Activated T-helper 1 cell treated with anti-CD3 and anti-CD28 coated beads, Interleukin-12 subunit alpha, Interleukin-12 subunit beta, Interleukin-2, Interleukin-4 antibody, amounts not matched to agents 30 ng/mL and 10 ng/mL and 1 ng/mL, durations not matched to agents 14 hours and 24 hours and 36 hours (primary cell): Measurements from ENCODE around the gene KRTAP12-1. TPM values are rescaled to one million over a fixed set of nuclear protein-coding genes. Genes with fewer than 3 reads are reported as not detected.
"Not testable (repeated sequence)": the region's sequence is repeated elsewhere in the genome, so short reads cannot be mapped to it uniquely, and the experiment has no call there.

ENCODE experiments used
- DNase-seq: peaks from one replicate; pipeline ENCODE4 v3.0.0; 2021; ENCODE audit warnings: low spot score
- H3K27ac Mint-ChIP-seq: one replicate; pipeline ENCODE4 v1.8.0; 2021; ENCODE audit warnings: mild to moderate bottlenecking, mixed read lengths
- H3K27me3 Mint-ChIP-seq: one replicate; pipeline ENCODE4 v1.8.0; 2022; ENCODE audit warnings: mild to moderate bottlenecking, moderate library complexity, mixed read lengths; ENCODE audit not compliant: insufficient read depth
- H3K36me3 Mint-ChIP-seq: one replicate; pipeline ENCODE4 v1.8.0; 2021; ENCODE audit warnings: low read depth, mixed read lengths
- H3K4me1 Mint-ChIP-seq: one replicate; pipeline ENCODE4 v1.8.0; 2021; ENCODE audit warnings: low read depth, mixed read lengths
- H3K4me3 Mint-ChIP-seq: one replicate; pipeline ENCODE4 v1.8.0; 2021; ENCODE audit warnings: mild to moderate bottlenecking, moderate library complexity, mixed read lengths
- H3K9me3 Mint-ChIP-seq: one replicate; pipeline ENCODE4 v1.8.0; 2021; ENCODE audit warnings: mixed read lengths
- intact Hi-C: fragments of 100-400 bp; cut with micrococcal nuclease; formaldehyde crosslinking; loops from one replicate; pipeline ENCODE4 v1.15.1; 2024
- total RNA-seq: library from RNA; stranded (reverse); gene quantifications from 2 replicates; pipeline ENCODE4 v1.2.3, GENCODE V29; 2022

KRTAP12-1 gene
- total RNA-seq, 1 donor from 2014 or later, result not detected

DNA sequence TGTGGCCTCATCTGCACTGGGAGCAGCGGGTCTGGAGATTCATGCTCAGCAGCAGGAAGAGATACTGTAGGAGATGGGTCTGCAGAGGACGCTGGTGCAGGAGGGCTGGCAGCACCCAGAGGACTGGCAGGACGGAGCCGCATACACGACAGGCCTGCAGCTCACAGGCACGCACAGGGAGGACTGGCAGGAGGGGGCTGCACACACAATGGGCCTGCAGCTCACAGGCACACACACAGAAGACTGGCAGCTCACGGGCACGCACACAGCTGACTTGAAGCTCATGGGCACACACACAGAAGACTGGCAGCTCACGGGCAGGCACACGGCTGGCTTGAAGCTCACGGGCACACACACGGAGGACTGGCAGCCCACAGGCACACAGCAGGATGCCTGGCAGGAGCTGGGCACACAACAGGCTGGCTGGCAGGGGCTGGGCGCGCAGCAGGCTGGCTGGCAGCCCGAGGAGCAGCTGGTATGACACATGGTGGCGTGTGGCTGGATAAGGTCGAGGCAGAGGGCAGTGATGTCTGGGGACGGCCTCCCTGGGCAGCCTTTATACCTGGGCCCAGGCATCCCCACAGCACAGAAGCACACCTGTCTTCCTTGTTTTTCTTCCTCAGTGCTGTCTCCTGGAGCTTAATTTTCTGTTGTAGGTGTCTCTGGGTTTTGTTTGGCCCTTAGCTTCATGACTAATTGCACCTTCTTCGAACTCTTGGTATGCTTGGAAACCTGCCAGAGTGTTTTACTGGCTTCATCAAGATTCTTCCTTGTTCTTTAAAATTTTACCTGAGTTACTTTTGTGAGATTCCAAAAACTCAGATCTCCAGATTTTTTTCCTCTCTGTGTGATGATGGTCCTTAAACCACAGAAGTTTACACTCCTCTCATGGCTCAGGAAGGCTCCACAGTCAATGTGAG is 15.3 kb downstream of the KRTAP12-1 start, which contains the start of gene KRTAP12-2:
Gene KRTAP12-2, minus strand, starts transcription at position 527 of the 920 bp plus-strand sequence. Its CDS starts 41 bp downstream, at position 486.
- Mint-ChIP-seq H3K4me3 (no peak within 1 kb of the TSS), H3K36me3 (peaks cover 4% of the 10 kb centered on the region), H3K4me1 (peaks cover 5% of the 10 kb centered on the region), H3K9me3 (peaks cover 42% of the 10 kb centered on the region), H3K27ac (no peak within 1 kb of the TSS), H3K27me3 (peaks cover 21% of the 10 kb centered on the region)
- DNase-seq, result no peak
- intact Hi-C loops, result no loop called here

DNA sequence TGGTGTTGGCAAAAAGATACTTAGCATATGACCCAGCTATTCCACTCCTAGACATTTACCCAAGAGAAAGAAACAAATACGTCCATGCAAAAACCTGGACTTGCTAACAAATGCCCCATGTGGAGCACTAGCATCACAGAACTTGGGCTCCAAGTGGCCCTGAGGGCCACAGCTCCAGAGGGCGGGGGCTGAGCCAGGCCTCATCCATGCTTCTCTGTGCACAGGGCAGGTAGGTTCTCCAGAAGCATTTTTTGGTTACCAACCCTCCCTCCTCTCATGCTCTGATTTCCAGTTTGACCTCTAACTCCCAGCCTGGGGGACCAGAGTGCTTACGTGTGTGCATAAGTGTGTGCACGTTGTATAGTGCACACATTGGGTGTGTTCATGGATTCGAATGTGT is 17.3 kb downstream of the KRTAP12-1 start:
- Mint-ChIP-seq H3K4me1 (peaks cover 11% of the 10 kb centered on the region), H3K27me3 (peaks cover 21% of the 10 kb centered on the region), H3K27ac (no peak overlapping the region), H3K9me3 (peaks cover 32% of the 10 kb centered on the region), H3K36me3 (peaks cover 7% of the 10 kb centered on the region), H3K4me3 (no peak overlapping the region)
- no peak for DNase-seq
- intact Hi-C loops, result no loop called here

DNA sequence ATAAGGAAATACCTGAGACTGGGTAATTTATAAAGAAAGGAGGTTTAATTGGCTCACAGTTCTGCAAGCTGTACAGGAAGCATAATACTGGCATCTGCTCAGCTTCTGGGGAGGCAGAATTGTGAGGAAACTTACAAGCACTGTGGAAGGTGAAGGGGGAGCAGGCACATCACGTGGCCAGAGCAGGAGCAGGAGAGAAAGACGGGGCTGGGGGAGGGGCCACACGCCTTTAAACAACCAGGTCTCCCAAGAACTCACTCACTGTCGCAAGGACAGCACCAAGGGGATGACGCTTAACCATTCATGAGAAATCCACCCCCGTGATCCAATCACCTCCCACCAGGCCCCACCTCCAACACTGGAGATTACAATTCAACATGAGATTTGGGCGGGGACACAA is 20.4 kb downstream of the KRTAP12-1 start:
- H3K4me3 Mint-ChIP-seq, result not testable (repeated sequence)

DNA sequence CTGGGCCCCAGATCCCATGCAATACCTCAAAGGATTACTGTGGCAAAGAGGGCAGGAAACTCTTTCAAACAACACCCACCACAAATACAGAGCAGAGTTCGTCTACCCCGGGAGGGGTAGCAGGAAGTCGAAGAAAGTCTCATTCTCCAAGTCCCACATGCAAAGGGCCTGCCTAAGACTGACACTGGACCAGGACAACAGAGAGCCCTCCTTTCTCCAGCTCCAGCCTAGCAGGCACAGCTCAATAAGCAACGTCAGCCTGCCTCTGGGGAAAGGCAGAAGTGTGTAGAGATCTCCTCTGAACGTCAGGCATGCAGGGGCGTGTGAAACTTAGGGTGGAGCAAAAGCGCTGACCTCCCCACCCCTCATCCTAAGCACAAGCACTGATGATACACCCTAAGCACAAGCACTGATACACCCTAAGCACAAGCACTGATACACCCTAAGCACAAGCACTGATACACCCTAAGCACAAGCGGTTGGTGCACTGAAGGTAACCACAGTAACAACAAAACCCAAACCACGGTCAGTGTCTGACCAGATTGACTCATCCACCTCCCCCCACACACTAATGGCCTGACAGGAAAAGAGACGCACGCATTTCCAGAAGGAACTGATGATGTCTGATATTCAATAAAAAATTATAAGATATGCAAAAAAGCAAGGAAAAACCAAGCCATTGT is 22.9 kb downstream of the KRTAP12-1 start:
- intact Hi-C loops, result loop anchor here (5.0 kb wide), 3 partner anchors 42 to 268 kb away; no protein-coding TSS in a partner anchor
- Mint-ChIP-seq H3K4me1 (peaks cover 53% of the 10 kb centered on the region), H3K9me3 (peaks cover 50% of the 10 kb centered on the region), H3K27me3 (peaks cover 10% of the 10 kb centered on the region), H3K27ac (peak overlapping the region; percentile 95), H3K36me3 (peaks cover 35% of the 10 kb centered on the region), H3K4me3 (peak overlapping the region; percentile 9)
- DNase-seq, result no peak

More for the DNA sequence above, 20.4 kb downstream of the KRTAP12-1 start:
- H3K36me3 Mint-ChIP-seq, result peaks cover 23% of the 10 kb centered on the region
- H3K4me1 Mint-ChIP-seq, result peaks cover 38% of the 10 kb centered on the region
- peaks cover 39% of the 10 kb centered on the region for H3K9me3 Mint-ChIP-seq
- DNase-seq, H3K27ac Mint-ChIP-seq, intact Hi-C loops: not testable (repeated sequence)
- peaks cover 12% of the 10 kb centered on the region for H3K27me3 Mint-ChIP-seq

DNA sequence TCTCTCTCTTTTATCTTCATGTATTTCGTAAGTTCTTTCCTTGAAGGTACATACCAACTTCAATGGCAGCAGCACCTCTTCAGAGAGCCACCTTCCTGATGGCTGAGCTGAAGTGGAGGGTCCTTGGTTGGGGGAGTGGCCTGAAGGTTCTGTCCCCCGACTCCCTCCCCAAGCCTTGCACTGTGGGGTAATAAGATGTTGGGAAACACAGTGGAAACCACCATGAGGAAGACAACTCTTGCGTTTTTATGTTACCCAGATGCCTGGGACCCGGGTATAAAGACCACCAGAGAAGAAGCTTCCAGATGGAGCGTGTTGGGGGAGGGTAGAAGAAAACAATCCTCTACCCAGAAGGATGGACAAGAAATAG is 23.4 kb downstream of the KRTAP12-1 start:
- DNase-seq, result no peak
- Mint-ChIP-seq H3K27ac (peak overlapping the region; percentile 95), H3K27me3 (peaks cover 10% of the 10 kb centered on the region), H3K4me3 (peak overlapping the region; percentile 12), H3K36me3 (peaks cover 35% of the 10 kb centered on the region), H3K4me1 (peaks cover 59% of the 10 kb centered on the region), H3K9me3 (peaks cover 55% of the 10 kb centered on the region)
- intact Hi-C loops, result loop anchor here (5.0 kb wide), 3 partner anchors 41 to 269 kb away; no protein-coding TSS in a partner anchor

DNA sequence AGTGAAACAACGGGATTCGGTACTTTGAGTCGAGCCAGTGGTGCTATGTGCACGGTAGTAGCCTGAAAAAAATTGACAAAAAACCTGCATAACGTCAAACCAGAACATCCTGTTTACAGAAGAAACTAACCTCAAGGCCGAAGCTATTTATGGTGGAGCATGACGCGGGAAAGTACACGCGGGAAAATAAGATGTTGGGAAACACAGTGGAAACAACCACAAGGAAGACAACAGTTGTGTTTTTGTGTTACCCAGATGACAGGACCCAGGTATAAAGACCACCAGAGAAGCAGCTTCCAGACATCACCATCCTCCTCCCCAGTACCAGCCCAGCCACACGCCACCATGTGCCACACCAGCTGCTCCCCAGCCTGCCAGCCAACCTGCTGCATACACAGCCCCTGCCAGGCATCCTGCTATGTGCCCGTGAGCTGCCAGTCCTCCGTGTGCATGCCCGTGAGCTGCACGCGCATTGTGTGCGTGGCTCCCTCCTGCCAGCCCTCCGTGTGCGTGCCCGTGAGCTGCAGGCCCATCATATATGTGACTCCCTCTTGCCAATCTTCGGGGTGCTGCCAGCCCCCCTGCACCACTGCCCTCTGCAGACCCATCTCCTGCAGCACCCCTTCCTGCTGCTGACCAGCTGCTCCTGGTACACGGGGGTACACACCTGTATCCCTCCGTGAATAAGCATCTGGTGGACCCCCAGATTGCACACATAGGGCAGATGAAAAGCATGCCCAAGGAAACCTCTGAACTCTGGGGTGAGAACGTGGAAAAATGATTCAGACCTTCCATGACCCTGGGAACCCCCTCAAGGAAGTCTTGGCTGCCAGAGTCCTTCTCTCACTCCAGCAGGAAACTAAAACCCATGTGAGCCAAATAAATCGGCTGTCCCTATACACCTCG is 24.1 kb downstream of the KRTAP12-1 start, which contains the start of gene KRTAP12-3:
Gene KRTAP12-3, plus strand, starts transcription at position 298 of the 906 bp plus-strand sequence. Its CDS starts 48 bp downstream, at position 346.
- Mint-ChIP-seq H3K4me3 (peak within 1 kb of the TSS; percentile 47), H3K4me1 (peaks cover 63% of the 10 kb centered on the region), H3K27ac (peak within 1 kb of the TSS; percentile 95), H3K9me3 (peaks cover 58% of the 10 kb centered on the region), H3K27me3 (peaks cover 6% of the 10 kb centered on the region), H3K36me3 (peaks cover 35% of the 10 kb centered on the region)
- DNase-seq, result peak; percentile 52
- intact Hi-C loops, result loop anchor here (5.0 kb wide), 3 partner anchors 41 to 269 kb away; no protein-coding TSS in a partner anchor

DNA sequence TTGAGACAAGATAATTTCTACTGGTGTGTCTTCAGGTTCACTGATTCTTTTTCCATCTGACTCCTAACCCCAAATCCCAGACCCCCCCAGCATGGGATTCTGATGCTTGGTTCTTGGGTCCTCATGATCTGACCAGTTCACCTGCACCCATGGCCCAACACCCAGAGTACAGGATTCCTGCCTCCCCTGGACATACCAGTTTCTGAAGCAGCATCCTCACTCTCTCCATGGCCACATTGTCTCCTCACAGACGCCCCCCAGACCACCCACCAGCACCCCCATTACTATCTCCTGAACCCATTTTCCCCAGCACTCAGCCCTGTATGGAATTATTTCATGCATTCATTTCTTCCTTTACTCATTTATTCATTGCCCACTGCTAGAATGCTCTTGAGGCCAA is 25.1 kb downstream of the KRTAP12-1 start:
- Mint-ChIP-seq H3K36me3 (peaks cover 31% of the 10 kb centered on the region), H3K9me3 (peaks cover 52% of the 10 kb centered on the region), H3K4me1 (peaks cover 63% of the 10 kb centered on the region), H3K27me3 (no peaks in the 10 kb centered on the region), H3K27ac (peak overlapping the region; percentile 95), H3K4me3 (peak overlapping the region; percentile 47)
- intact Hi-C loops, result loop anchor here (5.0 kb wide), 3 partner anchors 40 to 270 kb away; no protein-coding TSS in a partner anchor
- DNase-seq, result no peak

DNA sequence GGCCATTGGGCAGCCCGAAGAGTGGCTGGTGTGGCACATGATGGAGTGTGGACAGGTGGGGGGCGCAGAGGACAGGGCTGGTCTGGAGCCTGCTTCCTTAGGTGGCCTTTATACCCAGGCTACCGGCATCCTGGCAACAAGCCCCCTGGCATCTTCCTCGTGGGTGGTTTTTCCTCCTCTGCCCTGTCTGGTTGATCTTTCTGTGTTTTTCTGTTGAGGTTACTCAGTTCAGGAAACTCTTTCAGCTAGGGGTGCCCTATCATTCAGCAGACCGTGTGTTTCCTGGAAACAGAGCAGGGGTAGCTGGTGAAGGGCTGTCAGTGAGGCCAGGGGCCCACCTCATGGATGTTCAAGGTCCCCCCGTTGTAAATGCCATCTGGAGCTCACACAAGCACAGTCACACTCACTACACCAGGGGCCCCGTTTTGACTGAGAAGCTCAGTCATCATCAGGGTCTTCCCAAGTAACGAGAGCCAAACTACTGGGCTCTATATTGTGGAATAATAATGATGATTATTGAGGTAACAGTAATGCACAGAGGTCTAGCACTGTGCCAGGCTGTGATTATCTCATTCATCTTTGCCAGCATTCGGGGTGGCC is 27.3 kb downstream of the KRTAP12-1 start, which contains the start of gene KRTAP12-4:
Gene KRTAP12-4, minus strand, starts transcription at position 84 of the 600 bp plus-strand sequence. Its CDS starts 45 bp downstream, at position 39.
- Mint-ChIP-seq H3K36me3 (peaks cover 29% of the 10 kb centered on the region), H3K4me1 (peaks cover 56% of the 10 kb centered on the region), H3K27ac (peak within 1 kb of the TSS; percentile 70), H3K9me3 (peaks cover 47% of the 10 kb centered on the region), H3K27me3 (no peaks in the 10 kb centered on the region), H3K4me3 (peak within 1 kb of the TSS; percentile 15)
- DNase-seq, result no peak
- intact Hi-C loops, result loop anchor here (5.0 kb wide), 3 partner anchors 37 to 273 kb away; no protein-coding TSS in a partner anchor

DNA sequence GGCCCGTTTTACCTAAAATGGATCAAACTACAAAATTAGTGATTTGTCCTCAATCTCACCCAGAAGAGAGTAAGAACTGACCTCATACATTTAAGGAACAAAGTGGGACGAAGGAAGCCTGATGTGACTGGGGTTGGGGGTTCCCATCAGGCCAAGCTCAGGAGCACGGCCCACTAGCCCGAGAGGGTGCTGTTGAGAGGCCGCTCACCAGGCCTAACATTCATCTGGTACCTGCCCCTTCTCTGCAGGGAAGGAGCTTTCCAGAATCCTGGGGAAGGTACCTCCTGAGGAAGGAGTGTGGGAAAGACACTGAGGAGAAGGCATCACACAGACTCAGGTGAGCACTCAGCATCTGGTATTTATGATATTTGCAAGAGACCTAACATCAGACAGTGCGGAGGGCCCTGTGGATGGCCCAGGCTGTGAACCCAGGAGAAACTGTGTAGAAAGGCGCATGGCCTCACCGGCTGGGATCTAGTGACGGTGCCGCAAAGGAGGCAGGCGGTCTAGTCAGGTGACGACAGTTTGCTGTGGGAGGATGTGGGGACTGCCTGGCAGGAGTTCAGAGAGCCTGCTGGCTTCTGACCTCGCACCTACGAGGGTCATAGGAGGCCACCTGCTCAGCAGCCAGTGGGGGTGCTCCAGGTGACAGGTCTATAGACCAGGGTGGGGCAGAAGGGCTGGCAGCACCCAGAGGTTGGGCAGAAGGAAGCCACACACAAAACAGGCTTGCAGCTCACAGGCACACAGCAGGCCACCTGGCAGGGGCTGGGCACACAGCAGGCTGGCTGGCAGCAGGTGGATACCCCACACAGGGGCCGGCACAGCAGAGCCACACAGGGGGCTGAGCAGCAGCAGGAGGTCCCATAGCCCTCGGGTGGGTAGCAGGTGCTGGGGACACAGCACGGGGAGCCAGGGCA is 28.0 kb downstream of the KRTAP12-1 start:
- H3K27ac Mint-ChIP-seq, result no peak overlapping the region
- DNase-seq, result no peak
- H3K9me3 Mint-ChIP-seq, result peaks cover 47% of the 10 kb centered on the region
- intact Hi-C loops, result no loop called here
- peaks cover 29% of the 10 kb centered on the region for H3K36me3 Mint-ChIP-seq
- H3K27me3 Mint-ChIP-seq, result no peaks in the 10 kb centered on the region
- H3K4me3 Mint-ChIP-seq, result peak overlapping the region; percentile 15
- peaks cover 49% of the 10 kb centered on the region for H3K4me1 Mint-ChIP-seq

DNA sequence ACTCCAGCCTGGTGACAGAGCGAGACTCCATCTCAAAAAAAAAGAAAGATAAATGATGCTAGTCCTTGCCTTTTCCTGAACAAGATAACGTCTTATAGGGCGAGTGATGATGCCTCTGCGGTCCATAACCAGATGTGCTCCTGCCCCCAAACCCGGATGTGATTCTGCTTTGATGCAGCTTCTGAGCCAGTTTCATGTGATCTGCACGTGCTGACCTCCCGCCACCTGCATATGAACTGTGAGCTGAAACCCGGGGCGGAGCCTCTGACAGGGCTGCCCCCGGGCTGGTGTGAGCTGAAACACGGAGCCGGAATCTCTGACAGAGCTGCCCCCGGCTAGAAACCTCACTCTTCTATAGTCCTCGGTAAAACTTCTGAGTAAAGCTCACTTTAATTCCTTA is 28.8 kb downstream of the KRTAP12-1 start:
- H3K4me3 Mint-ChIP-seq, result no peak overlapping the region
- peaks cover 40% of the 10 kb centered on the region for H3K9me3 Mint-ChIP-seq
- H3K27me3 Mint-ChIP-seq, result no peaks in the 10 kb centered on the region
- H3K27ac Mint-ChIP-seq, result no peak overlapping the region
- intact Hi-C loops, result no loop called here
- peaks cover 41% of the 10 kb centered on the region for H3K4me1 Mint-ChIP-seq
- DNase-seq, result no peak
- H3K36me3 Mint-ChIP-seq, result peaks cover 25% of the 10 kb centered on the region
